HG03558 (cell line): ENCODE results near the gene DBNL.
A peak's percentile ranks its signal among the peaks of the same experiment; 100 is the strongest.

Experiments
- ATAC-seq: cut with Tn5 transposase; IDR thresholded peaks from one replicate; pipeline ENCODE4 v1.9.1; 2021; ENCODE audit warnings: moderate number of reproducible peaks; ENCODE audit not compliant: unreplicated experiment; ENCODE audit errors: extremely low read depth

Gene DBNL

GRCh38 chr7:44074349-44074695 lies 29.8 kb downstream of the DBNL start:
- no peak for ATAC-seq

- no peak for ATAC-seq
Observed at GRCh38 chr7:44075296-44076075, 31.0 kb downstream of the DBNL start.

DNA sequence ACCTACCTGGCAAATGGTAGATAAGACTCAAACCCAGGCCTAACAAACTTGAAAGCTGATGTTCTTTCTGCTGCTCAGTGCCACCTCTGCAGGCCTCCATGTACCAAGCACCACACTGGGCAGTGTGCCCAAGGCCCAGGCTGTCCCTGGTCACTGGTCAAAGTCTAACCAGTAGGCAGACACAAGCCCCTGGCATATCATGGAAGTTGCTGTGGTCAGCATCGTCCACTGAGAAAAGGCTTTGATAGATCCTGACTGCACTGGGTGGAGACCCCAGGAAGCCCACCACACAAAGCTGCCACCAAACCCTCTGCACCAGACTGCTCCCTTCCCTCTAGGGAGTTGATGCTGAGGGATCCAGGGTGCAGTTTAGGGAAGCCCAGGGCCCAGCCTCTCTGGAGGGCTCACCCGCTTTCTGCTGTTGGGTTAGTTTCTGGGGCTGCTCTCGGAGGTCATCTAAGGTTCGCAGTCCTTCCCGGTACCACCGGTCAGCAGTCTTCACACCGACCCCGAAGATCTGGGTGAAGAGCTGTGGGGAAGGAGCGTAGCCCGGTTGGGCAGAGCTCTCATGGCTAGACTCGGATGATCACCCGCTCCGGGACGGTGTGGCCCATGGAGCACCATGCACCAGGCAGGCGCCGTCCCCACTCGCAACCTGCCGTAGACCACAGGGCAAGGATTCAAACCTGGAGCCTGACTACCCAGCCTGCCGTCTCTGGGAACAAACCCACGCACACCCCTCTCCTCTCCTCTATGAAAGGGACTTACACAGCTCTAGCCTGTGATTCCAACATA lies 31.8 kb downstream of the DBNL start:
- no peak for ATAC-seq

- ATAC-seq, result no peak
Observed at GRCh38 chr7:44077061-44077460, 32.6 kb downstream of the DBNL start.

DNA sequence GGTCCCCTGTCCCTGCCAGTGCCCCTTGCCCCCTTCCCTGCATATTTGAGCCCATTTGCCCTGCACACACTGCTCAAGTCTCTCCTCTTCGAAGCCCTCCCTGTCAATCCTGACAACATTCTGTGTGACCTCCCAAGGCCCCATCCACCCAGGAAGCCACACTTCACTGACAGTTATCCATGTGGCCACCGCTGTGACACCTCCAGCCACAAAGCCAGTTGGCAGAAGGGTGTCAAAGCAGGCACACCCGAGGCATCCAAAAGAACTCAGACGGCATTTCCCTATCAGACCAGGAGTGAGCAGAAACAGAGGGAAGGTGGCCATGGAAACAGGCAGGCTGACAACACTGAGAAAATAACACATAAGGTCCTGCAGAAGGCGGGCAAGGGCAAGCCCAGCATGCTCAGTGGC lies 33.2 kb downstream of the DBNL start:
- no peak for ATAC-seq

- no peak for ATAC-seq
Observed at GRCh38 chr7:44078521-44078920, 34.0 kb downstream of the DBNL start.

DNA sequence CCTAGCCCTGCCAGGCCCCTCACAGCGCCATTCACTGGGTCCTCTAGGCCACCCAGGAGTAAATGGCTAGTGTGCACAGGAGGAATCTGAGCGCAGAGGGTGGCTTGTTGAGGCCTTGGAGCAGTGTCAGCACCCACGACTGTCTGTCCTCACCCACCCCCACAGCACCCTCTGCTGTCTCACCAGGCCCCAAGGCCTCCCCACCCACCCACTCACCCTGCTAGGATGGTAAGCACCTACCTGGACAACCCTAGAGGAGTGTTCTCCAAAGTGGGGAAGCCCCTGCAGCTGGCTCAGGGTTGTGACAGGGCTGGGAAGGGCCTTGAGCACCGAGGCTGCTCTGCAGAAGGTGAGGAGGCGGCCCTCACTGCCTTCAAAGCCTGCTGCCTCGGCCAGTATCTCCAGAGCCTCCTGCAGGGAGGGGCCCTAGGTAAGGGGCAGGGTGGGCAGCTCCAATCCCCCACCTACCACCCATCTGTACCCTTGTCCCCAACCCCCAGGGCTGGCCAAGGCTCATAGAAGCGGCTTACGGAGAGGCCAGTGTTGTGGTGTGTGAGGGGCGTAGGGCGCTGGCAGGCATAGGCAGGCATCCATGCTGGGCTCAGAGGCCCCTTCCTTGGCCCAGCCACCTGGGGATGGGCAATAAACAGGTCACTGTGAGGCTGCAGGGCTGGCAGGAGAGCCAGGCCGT lies 35.0 kb downstream of the DBNL start:
- no peak for ATAC-seq

DNA sequence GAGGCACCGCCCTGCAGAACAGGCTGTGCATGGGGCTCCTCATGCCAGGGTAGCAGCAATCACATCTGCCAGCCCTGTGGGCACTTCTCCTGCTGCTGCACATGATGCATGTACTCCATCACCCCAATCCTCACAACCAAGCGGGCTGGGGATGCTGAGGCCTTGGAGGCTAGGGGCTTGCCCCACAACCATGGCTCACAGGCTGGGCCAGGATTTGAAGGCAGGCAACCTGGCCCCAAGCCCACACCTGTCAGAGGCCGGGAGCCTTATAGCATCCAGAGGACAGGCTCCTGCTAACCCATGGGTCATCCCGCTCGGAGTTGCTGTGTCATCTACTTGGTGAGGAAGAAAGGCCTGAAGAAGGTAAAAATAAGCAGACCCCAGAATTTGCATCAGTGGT lies 35.6 kb downstream of the DBNL start:
- no peak for ATAC-seq

DNA sequence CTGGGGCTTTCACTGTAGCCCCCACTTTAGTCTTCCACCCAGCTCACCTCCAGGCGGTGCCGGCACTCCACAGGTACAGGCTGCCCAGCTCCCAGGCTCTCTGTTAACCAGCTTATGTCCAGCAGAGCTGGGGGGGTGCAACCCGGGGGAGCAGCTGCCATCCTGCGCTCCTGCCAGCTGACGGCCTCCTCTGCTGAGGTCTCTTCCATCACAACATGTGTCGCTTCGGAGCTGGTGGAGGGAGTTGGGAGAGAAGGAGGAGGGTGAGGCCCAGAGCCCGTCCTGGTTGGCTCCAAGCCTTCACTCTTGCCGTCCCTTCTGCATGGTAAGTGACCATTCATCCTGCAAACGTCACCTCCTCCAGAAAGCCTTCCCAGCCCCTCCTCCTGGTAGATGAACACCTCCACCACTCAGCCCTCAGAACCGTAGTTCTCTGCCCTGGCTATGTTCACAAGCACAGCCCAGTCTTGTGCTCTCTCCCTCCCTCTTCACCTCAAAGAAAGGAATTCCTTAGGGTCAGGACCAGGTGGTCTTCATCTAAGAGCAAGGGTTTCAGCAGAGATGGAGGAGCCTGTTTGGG lies 36.3 kb downstream of the DBNL start:
- no peak for ATAC-seq

DNA sequence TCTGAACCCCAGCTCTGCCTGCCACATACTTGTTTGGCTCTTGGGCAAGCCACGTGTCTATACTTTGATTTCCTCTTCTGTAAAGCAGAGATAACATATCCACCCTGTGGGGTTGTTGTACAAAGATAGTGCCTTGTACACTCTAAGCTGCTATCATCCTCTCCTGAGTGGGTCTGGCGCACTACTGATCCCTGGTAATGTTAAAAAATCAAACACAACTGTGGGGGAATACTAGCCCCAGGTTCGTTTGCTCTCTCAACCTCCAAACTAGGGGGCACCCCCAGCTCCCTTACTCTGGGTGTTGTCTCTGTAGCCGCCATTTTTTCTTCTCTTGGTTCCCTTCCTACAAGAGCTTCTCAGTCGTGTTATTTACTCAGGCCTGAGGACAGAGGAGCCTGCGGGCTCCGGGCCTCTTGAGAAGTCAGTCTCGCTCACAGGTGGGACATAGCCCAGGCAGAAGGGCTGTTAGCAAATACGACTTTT lies 36.8 kb downstream of the DBNL start:
- no peak for ATAC-seq

GRCh38 chr7:44082541-44083207 lies 38.2 kb downstream of the DBNL start:
- ATAC-seq, result peak; percentile 77

- ATAC-seq, result no peak
Observed at GRCh38 chr7:44083796-44084195, 39.3 kb downstream of the DBNL start.

DNA sequence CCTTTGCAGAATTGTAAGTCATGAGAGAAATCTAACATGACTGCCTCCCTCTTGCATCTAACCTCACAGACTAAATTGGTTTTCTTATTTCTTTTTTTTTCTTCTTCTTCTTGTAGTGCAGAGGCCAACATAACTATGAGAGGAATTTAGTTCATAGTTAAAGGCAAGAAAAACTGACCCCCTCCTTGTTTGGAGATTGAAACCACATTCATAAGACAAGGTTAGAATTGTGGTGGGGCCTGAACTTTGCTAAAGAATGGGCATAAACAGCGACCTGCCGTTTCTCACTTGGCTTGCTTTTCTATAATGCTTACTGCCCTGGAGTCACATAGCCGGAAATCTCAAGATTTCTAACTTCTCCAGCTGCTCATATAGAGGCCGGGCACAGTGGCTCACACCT lies 40.2 kb downstream of the DBNL start:
- ATAC-seq, result no peak

GRCh38 chr7:44085546-44085945 lies 41.0 kb downstream of the DBNL start:
- ATAC-seq, result no peak

DNA sequence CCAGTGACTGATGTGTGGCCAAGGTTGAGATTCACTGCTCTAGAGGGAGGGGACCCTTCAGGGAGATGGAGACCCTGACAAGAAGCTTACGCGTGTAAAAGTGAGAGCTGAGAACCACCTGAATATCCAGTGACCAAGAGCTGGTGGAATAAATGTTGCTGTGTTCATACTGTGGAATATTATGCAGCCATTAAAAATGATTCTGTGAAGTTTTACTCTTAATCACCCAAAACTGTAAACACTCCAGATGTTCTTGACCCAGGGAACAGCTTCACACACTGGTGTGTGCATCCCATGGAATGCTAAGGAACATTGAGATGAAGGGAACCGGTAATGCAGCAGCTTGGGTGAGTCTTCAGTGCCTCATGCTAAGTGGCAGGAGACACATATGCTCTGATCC lies 42.1 kb downstream of the DBNL start:
- ATAC-seq, result no peak

DNA sequence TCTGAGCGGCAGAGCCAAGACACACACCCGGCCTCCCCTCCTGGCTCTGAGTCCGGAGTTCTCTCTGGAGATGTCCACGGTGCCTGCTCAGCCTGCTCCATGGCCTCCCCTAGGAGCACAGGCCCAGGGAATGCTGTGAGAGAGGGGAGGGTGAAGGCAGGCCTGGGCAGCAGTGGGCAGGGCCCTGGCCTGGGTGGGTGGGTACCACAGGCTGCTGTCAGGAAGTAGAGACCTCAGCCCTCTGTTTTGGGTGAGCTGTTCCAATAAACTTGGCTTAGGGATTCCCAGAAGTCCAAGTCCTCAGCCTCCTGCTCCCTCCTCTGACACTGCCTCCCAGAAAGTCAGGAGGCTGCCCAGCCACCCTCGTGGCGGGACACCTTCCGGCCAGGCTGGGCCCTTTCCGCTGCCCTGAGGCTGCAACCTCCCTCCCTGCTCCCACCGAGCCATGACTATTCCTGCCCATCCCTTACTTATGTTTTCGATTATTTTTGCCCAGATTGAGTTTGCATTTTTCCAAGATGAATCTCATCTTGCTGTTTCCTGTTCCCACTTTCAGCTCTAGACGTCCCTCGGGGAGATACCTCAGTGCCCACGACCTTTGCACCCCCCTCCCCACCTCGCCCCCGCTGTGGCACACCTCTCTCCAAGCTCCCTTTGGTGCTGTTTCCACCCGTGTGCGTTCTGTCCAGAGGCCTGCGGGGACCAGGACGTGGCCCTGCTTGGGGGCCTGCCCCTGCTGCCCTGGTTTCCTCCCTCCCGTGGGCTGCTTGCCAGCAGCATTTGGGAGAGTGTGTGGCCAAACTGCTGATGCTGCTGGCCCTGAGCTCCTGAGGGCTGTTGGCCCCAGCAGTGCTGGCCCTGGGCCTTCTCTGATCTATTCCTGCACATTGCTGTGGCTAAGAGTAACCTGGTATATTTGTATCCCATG lies 43.7 kb downstream of the DBNL start:
- no peak for ATAC-seq

- no peak for ATAC-seq
Observed at GRCh38 chr7:44093102-44093641, 48.7 kb downstream of the DBNL start.

DNA sequence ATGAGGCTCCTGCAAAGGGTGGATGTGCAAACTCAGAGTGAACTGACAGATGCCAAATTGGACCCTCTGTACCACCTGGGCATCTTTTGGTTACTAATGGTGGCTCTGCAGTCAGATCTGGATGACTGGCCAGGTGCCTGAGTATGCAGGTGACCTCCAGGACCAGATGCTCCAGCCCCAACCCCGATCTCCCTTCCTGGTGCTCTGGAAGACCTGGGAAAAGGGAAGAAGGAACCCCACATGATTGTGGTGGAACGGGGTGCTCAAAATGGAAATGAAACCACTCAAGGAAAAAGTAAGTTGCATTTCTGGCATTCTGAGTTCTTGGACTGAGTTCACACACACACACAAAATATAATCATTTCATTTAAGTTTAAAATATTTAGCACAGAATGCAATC lies 49.9 kb downstream of the DBNL start:
- ATAC-seq, result no peak
